Measurements from ENCODE around the gene ARAP1. TPM values are rescaled to one million over a fixed set of nuclear protein-coding genes. Genes with fewer than 3 reads are reported as not detected.
"Not testable (repeated sequence)": the region's sequence is repeated elsewhere in the genome, so short reads cannot be mapped to it uniquely, and the experiment has no call there.

Gene ARAP1
- total RNA-seq (2014; rRNA removed; shearing (Covaris generic)), result 17.7 and 20.1 TPM in 2 replicates

GRCh38 chr11:72752088-72752914, at the start of gene ARAP1:
TSS of gene ARAP1 (minus strand) at chr11:72752408. CDS start at chr11:72727128, 25,280 bp downstream.
- DNase-seq (ENCODE audit: low spot score), result peak; percentile 76

GRCh38 chr11:72799441-72799840, 47.2 kb upstream of the ARAP1 start:
- DNase-seq (ENCODE audit: low spot score), result no peak

GRCh38 chr11:72798361-72798760, 46.2 kb upstream of the ARAP1 start:
- DNase-seq (ENCODE audit: low spot score), result no peak

- DNase-seq (ENCODE audit: low spot score), result peak; percentile 89
Measured at GRCh38 chr11:72793425-72794367, 41.5 kb upstream of the ARAP1 start, which contains the start of gene STARD10. TSS of gene STARD10 (minus strand) at chr11:72794047. CDS start at chr11:72781181, 12,866 bp downstream.

- DNase-seq (ENCODE audit: low spot score), result no peak
Measured at GRCh38 chr11:72793076-72793424, 40.8 kb upstream of the ARAP1 start.

GRCh38 chr11:72792437-72793021, 40.3 kb upstream of the ARAP1 start:
- no peak for DNase-seq (ENCODE audit: low spot score)

GRCh38 chr11:72791228-72791627, 39.0 kb upstream of the ARAP1 start:
- DNase-seq (ENCODE audit: low spot score), result not testable (repeated sequence)

GRCh38 chr11:72789493-72790131, 37.4 kb upstream of the ARAP1 start:
- no peak for DNase-seq (ENCODE audit: low spot score)

- DNase-seq (ENCODE audit: low spot score), result no peak
Measured at GRCh38 chr11:72788241-72788640, 36.0 kb upstream of the ARAP1 start.

- DNase-seq (ENCODE audit: low spot score), result no peak
Measured at GRCh38 chr11:72787216-72788104, 35.3 kb upstream of the ARAP1 start.

- DNase-seq (ENCODE audit: low spot score), result no peak
Measured at GRCh38 chr11:72786305-72787215, 34.4 kb upstream of the ARAP1 start.

GRCh38 chr11:72784662-72785061, 32.5 kb upstream of the ARAP1 start:
- DNase-seq (ENCODE audit: low spot score), result no peak

GRCh38 chr11:72783144-72783905, 31.1 kb upstream of the ARAP1 start:
- no peak for DNase-seq (ENCODE audit: low spot score)

GRCh38 chr11:72782081-72782920, 30.1 kb upstream of the ARAP1 start:
- no peak for DNase-seq (ENCODE audit: low spot score)

GRCh38 chr11:72781313-72782080, 29.3 kb upstream of the ARAP1 start:
- no peak for DNase-seq (ENCODE audit: low spot score)

GRCh38 chr11:72781063-72781312, 28.8 kb upstream of the ARAP1 start:
- DNase-seq (ENCODE audit: low spot score), result no peak

Measured in H4 (cell line).